Breast epithelium (tissue), 3 donors: ENCODE data around the gene DRP2.

ENCODE experiments used
- CTCF ChIP-seq, 3 donors: fragments of 450-650 bp; IDR thresholded peaks; one replicate each; pipeline ENCODE4 v1.5.1; 2016 to 2017; ENCODE audit warnings: antibody characterized with exemption in 3 of 3, mild to moderate bottlenecking in 3 of 3, moderate library complexity in 3 of 3
- POLR2A ChIP-seq: fragments of 450-650 bp; IDR thresholded peaks from one replicate; pipeline ENCODE4 v1.6.1; 2016; ENCODE audit warnings: antibody characterized with exemption, mild to moderate bottlenecking, moderate library complexity

DNA sequence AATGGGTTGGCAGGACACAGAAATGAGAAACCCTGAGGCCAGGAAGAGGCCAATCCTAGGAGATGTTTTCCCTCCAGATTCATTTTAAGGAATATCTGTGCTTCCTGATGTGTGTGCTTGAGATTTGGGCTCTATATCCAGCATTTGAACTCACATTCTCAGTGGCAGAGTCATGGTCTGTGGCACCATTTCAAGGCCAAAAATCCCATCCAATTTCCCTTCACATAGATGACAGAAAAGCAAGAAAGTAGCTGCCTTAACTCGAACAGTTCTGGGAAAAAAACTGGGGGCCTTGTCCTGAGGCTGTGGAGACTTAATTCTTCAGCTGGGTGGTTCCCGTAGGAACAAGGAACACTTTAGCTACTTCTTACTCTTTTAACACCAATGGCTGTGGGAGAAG lies 44.2 kb downstream of the DRP2 start:
- TF ChIP-seq CTCF (IDR thresholded peaks at IDR 0.05) (no peak), POLR2A (no peak)
